Peyer's patch (tissue), 4 donors: ENCODE data around the gene BST2.

ENCODE experiments used
- POLR2A ChIP-seq, 2 donors: fragments of 450-650 bp; IDR thresholded peaks; one replicate each; pipeline ENCODE4 v1.5.1; 2017; ENCODE audit warnings: antibody characterized with exemption in 2 of 2, mild to moderate bottlenecking in 2 of 2, moderate library complexity in 2 of 2
- TF ChIP-seq, protein P1 (sequence below), 6 experiments: fragments of 450-650 bp in 4 of 6; fragments of 200-600 bp in 2 of 6; sonication (generic) in 1 of 6; IDR thresholded peaks; one replicate each; pipeline ENCODE4 v1.5.1; 2017 to 2019; ENCODE audit warnings: antibody characterized with exemption in 6 of 6, mild to moderate bottlenecking in 3 of 6, moderate library complexity in 1 of 6

DNA sequence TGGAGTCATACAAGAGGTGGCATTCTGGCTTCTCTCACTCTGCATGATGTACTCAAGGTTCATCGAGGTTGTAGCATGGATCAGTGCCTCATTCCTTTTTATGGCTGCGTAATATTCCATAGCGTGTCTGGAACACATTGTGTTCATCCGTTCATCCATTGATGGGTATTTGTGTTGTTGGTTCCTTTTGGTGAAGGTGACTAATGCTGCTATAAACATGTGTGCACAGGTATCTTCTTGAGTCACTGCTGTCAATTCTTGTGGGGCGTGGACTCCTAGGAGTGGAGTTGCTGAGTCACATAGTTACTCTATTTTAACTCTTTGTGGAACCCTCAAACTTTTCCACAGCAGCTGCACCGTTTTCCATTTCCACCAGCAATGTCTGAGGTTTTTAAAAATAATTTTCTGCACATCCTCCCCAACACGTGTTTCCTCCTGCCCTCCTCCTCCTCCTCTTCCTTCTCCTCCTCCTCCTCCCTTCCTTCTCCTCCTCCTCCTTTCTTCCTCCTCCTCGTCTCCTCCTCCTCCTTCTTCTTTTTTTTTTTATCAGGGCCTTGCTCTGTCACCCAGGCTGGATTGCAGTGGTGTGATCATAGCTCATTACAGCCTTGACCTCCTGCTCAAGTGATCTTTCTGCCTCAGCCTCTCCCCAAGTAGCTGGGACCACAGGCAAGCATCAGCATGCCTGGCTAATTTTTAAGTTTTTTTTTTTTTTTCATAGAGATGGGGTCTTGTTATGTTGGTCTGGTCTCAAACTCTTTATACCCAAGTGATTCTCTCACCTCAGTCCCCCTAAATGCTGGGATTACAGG, 45.0 kb upstream of the BST2 start:
- TF ChIP-seq, protein P1, sequence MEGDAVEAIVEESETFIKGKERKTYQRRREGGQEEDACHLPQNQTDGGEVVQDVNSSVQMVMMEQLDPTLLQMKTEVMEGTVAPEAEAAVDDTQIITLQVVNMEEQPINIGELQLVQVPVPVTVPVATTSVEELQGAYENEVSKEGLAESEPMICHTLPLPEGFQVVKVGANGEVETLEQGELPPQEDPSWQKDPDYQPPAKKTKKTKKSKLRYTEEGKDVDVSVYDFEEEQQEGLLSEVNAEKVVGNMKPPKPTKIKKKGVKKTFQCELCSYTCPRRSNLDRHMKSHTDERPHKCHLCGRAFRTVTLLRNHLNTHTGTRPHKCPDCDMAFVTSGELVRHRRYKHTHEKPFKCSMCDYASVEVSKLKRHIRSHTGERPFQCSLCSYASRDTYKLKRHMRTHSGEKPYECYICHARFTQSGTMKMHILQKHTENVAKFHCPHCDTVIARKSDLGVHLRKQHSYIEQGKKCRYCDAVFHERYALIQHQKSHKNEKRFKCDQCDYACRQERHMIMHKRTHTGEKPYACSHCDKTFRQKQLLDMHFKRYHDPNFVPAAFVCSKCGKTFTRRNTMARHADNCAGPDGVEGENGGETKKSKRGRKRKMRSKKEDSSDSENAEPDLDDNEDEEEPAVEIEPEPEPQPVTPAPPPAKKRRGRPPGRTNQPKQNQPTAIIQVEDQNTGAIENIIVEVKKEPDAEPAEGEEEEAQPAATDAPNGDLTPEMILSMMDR (IDR thresholded peaks at IDR 0.05) = no peak
- TF ChIP-seq POLR2A (IDR thresholded peaks at IDR 0.05) = no peak
